WERI-Rb-1 (cell line): ENCODE data around the gene NFE2L2.
"Not testable (repeated sequence)": the region's sequence is repeated elsewhere in the genome, so short reads cannot be mapped to it uniquely, and the experiment has no call there.

Source experiments
- DNase-seq: peaks from one replicate; pipeline ENCODE4 v3.0.0-alpha.2; 2020
- H3K27ac ChIP-seq: fragments of 250-450 bp; sonication (Bioruptor Pico); 2 replicates; pipeline ENCODE4 v1.5.1; 2020; ENCODE audit warnings: mild to moderate bottlenecking, moderate library complexity
- H3K27me3 ChIP-seq: fragments of 250-450 bp; sonication (Bioruptor Pico); 2 replicates; pipeline ENCODE4 v1.5.1; 2021; ENCODE audit warnings: mild to moderate bottlenecking, low read depth, moderate library complexity; ENCODE audit not compliant: insufficient read depth, severe bottlenecking
- H3K36me3 ChIP-seq: fragments of 250-450 bp; sonication (Bioruptor Pico); 2 replicates; pipeline ENCODE4 v1.5.1; 2020; ENCODE audit warnings: mild to moderate bottlenecking, moderate library complexity
- H3K4me3 ChIP-seq: 2 replicates; pipeline ENCODE4 v1.5.1; 2011; ENCODE audit warnings: low read depth, mild to moderate bottlenecking, control low read depth, low read length
- H3K9me3 ChIP-seq: fragments of 250-450 bp; sonication (Bioruptor Pico); 2 replicates; pipeline ENCODE4 v1.5.1; 2021; ENCODE audit warnings: mild to moderate bottlenecking, moderate library complexity; ENCODE audit not compliant: severe bottlenecking
- TF ChIP-seq, protein P1 (sequence below): IDR thresholded peaks from 2 replicates; pipeline ENCODE4 v1.5.1; 2011; ENCODE audit warnings: low read depth, mild to moderate bottlenecking, control low read depth, inconsistent platforms, low read length

NFE2L2 gene

DNA sequence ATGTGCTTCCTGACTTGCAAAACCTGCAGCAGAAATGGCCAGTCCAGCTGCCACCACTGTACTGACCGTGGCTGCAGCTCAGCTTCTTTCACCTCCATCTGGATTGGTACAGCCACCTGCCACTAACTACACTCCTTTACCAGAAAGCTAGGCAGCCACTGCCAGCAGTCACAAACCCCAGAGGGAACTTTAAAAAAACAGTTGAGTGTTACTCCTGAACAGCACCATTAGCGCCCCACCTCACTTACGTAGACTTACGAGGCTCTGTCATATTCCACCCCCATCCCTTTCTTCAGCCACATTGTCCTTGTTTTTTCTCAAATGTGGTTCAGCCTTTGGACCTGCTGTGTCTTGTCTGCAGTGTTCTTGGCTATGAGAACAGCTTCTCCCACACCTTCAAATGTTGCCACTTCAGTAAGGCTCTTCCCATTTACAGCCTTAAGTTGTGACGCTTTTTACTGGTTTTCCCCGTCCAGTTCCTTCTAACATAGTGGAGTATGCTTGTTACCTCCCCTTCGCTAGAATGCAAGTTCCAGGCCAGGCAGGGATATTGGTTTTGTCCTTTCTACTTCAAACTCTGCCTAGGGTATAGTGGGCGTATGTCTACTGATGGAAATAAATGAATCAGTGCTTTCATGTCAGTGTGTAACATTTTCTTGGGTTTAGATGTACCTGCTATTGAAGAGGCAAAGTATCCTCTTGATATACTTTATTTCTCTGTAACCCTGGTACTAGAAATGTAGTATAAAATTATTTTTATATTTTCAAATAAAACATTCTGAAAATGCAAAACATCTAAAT, 34.9 kb downstream of the NFE2L2 start:
- DNase-seq = no peak
- TF ChIP-seq, protein P1, sequence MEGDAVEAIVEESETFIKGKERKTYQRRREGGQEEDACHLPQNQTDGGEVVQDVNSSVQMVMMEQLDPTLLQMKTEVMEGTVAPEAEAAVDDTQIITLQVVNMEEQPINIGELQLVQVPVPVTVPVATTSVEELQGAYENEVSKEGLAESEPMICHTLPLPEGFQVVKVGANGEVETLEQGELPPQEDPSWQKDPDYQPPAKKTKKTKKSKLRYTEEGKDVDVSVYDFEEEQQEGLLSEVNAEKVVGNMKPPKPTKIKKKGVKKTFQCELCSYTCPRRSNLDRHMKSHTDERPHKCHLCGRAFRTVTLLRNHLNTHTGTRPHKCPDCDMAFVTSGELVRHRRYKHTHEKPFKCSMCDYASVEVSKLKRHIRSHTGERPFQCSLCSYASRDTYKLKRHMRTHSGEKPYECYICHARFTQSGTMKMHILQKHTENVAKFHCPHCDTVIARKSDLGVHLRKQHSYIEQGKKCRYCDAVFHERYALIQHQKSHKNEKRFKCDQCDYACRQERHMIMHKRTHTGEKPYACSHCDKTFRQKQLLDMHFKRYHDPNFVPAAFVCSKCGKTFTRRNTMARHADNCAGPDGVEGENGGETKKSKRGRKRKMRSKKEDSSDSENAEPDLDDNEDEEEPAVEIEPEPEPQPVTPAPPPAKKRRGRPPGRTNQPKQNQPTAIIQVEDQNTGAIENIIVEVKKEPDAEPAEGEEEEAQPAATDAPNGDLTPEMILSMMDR = no peak
- H3K36me3 ChIP-seq = peaks cover 48% of the 10 kb centered on the region
- no peaks in the 10 kb centered on the region for H3K9me3 ChIP-seq
- H3K27ac ChIP-seq = no peak overlapping the region
- H3K27me3 ChIP-seq = no peaks in the 10 kb centered on the region
- H3K4me3 ChIP-seq = no peak overlapping the region

DNA sequence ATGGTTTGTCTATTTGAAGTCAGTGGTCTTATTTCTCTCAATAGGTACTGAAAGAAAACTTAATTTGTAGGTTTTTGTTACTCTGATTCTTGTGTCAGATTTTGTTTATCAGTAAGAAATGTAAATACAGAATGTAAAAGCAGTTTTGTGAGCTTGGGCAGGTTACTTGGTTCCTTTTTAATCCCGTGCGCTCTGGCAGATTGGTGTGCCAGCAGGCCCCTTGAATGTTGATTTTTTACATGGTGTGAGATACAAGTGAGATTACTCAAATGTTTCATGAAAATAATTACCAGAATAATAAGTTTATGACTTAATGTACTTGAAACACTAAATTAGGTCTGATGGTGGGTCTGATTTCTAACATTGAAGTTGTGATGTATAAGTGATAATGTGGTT, 38.6 kb downstream of the NFE2L2 start:
- no peaks in the 10 kb centered on the region for H3K9me3 ChIP-seq
- no peak overlapping the region for H3K27ac ChIP-seq
- peaks cover 31% of the 10 kb centered on the region for H3K36me3 ChIP-seq
- H3K4me3 ChIP-seq = no peak overlapping the region
- DNase-seq = no peak
- TF ChIP-seq, protein P1 = no peak
- no peaks in the 10 kb centered on the region for H3K27me3 ChIP-seq

DNA sequence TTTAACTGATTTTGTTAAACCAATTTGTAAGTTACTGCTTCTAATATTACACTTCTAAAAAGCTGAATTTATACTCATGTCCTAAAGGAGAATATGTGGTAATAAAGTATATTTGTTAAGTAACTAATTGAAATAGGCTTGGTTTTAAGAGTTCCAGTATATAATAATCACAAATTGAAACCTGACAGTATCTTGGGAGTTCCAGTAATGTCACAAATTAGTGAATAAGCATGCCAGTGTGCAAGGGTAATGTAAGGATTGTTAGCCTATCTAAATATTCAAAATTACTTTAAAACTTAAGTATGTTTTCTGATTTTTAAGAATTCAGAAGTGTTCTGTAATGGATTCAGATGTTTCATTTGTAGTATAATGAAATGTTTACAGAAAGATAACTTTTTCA, 41.1 kb downstream of the NFE2L2 start:
- H3K27ac ChIP-seq = not testable (repeated sequence)
- H3K36me3 ChIP-seq = peaks cover 34% of the 10 kb centered on the region

DNA sequence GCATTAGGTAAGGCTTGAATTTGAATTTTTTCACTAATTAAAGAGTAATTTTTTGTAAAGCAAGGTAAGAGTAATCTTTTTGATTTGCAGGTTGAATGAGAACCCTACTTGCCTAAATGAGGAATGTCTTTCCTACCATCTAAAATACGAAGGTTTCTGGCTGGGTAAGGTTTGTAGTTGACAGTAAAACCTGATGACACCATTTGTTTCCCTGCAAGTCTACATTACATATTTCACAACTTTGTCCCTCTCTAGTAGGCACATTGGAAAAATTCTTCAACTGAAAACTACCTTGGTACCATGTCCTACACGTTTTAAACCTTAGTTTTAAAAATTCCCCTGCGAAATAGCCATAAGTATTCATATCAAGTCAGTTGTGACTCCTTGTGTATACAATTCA, 42.6 kb downstream of the NFE2L2 start:
- TF ChIP-seq, protein P1 = no peak
- Histone ChIP-seq H3K27ac (no peak overlapping the region), H3K36me3 (peaks cover 49% of the 10 kb centered on the region), H3K27me3 (no peaks in the 10 kb centered on the region), H3K4me3 (no peak overlapping the region), H3K9me3 (no peaks in the 10 kb centered on the region)
- DNase-seq = no peak

More for the DNA sequence above, 41.1 kb downstream of the NFE2L2 start:
- H3K27me3 ChIP-seq, H3K4me3 ChIP-seq, H3K9me3 ChIP-seq, DNase-seq: not testable (repeated sequence)

DNA sequence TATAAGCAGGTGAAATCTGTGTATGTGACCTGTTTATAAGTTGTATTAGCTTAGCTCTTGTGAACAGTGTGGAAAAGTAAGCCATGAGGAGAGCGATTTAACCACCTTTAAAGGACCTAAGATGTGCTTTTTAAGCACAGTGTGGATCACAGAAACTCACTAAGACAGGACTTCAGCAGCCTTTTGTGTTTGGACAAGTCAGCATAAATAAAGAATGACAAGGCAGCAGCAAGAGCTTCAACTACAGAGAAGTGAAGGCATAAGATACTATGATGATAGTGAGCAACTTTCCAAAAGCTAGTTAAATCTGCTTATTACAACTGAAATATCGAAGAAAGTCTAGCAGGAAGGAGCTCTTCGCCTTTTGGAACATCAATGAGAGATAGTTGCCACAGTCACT, 43.0 kb downstream of the NFE2L2 start:
- no peak overlapping the region for H3K4me3 ChIP-seq
- H3K9me3 ChIP-seq = no peaks in the 10 kb centered on the region
- no peaks in the 10 kb centered on the region for H3K27me3 ChIP-seq
- no peak for DNase-seq
- H3K27ac ChIP-seq = no peak overlapping the region
- TF ChIP-seq, protein P1 = no peak
- H3K36me3 ChIP-seq = peaks cover 53% of the 10 kb centered on the region

DNA sequence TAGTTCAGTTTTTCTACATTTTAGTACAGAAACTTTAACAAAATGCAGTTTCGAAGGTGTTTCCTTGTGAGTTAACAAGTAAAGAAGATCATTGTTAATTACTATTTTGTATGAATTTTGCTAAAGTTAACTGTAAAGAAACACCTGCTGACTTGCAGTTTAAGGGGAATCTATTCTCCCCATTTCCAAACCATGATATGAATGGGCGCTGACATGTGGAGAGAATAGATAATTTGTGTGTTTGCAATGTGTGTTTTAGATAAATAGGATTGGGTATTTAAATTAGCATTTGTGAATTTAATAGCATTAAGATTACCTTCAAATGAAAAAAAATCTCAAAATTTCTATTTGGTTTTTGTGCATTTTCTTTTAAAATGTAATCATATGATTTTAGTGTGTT, 44.7 kb downstream of the NFE2L2 start:
- DNase-seq, H3K27me3 ChIP-seq, H3K9me3 ChIP-seq, H3K27ac ChIP-seq, H3K4me3 ChIP-seq: not testable (repeated sequence)
- peaks cover 71% of the 10 kb centered on the region for H3K36me3 ChIP-seq
